ENCODE measurements around the gene MAPK8IP3.

- no peak for TF ChIP-seq CTCF (IDR thresholded peaks at IDR 0.05)
- TF ChIP-seq MAX (CRISPR knock-in tag; IDR thresholded peaks at IDR 0.05) = no peak
- TF ChIP-seq ATF3 (CRISPR knock-in tag; conservative IDR thresholded peaks at IDR 0.05) = no peak
- TF ChIP-seq MLX (CRISPR knock-in tag; IDR thresholded peaks at IDR 0.05) = no peak
- no peak for TF ChIP-seq JUN (CRISPR knock-in tag; IDR thresholded peaks at IDR 0.05)
- no peak for TF ChIP-seq USF2 (CRISPR knock-in tag; IDR thresholded peaks at IDR 0.05)
- TF ChIP-seq AFF4 (CRISPR knock-in tag; IDR thresholded peaks at IDR 0.05; ENCODE audit: borderline replicate concordance) = no peak
- TF ChIP-seq FOXP4 (CRISPR knock-in tag; IDR thresholded peaks at IDR 0.05) = no peak
These were observed 35.1 kb upstream of the MAPK8IP3 start for GRCh38 chr16:1670866-1671265.
